ENCODE results near the gene SLCO4A1. TPM values are rescaled to one million over a fixed set of nuclear protein-coding genes. Genes with fewer than 3 reads are reported as not detected.

Gene SLCO4A1
- total RNA-seq, 4 donors from 2014 or later = 15.9 to 20.2 (median 19.2) TPM

GRCh38 chr20:62698231-62698630 lies 55.9 kb downstream of the SLCO4A1 start:
- Histone ChIP-seq H3K9me3 (no peaks in the 10 kb centered on the region), H3K36me3 (no peaks in the 10 kb centered on the region), H3K27me3 (peaks cover 13% of the 10 kb centered on the region), H3K4me3 (no peak overlapping the region), H3K27ac (no peak overlapping the region), H3K4me1 (peaks cover 0 to under 1% (median 0%) of the 10 kb centered on the region in 3 donors)
- WGBS, 2 donors (ENCODE audit: low coverage in 1 of 2) = 92 to 100% methylated on average over 1 to 5 of the region's 14 CpGs
- no peak for ATAC-seq
- no peak for TF ChIP-seq EP300 (IDR thresholded peaks at IDR 0.05)
- no peak for TF ChIP-seq POLR2AphosphoS5 (IDR thresholded peaks at IDR 0.05)
- no peak for TF ChIP-seq CTCF (IDR thresholded peaks at IDR 0.05)
- no peak for TF ChIP-seq POLR2A (IDR thresholded peaks at IDR 0.05)

DNA sequence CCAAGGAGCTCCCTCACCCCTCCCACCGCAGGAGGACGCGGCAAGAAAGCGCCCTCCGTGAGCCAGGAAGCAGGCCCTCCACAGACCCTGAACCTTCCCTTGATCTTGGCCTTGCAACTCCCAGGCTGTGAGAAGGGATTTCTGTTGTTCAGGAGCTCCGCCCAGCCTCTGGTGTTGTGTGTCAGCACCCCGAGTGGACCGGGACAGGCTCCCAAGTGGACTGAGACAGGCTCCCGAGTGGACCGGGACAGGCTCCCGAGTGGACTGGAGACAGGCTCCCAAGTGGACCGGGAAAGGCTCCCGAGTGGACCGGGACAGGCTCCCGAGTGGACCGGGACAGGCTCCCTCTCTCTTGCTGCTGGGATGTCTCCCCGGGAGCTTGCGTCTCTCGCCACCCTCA lies 57.0 kb downstream of the SLCO4A1 start:
- whole genome bisulfite sequencing, 2 donors (ENCODE audit: low coverage in 1 of 2) = no CpG with 5 or more reads among the region's 19 CpGs
- ATAC-seq = no peak
- Histone ChIP-seq H3K27ac (no peak overlapping the region), H3K4me1 (peaks cover 0 to 11% (median 5%) of the 10 kb centered on the region in 3 donors), H3K4me3 (no peak overlapping the region), H3K9me3 (no peaks in the 10 kb centered on the region), H3K27me3 (peaks cover 3% of the 10 kb centered on the region), H3K36me3 (no peaks in the 10 kb centered on the region)
- no peak for TF ChIP-seq EP300 (IDR thresholded peaks at IDR 0.05)
- no peak for TF ChIP-seq CTCF (IDR thresholded peaks at IDR 0.05)
- TF ChIP-seq POLR2AphosphoS5 (IDR thresholded peaks at IDR 0.05) = no peak
- TF ChIP-seq POLR2A (IDR thresholded peaks at IDR 0.05) = no peak

GRCh38 chr20:62699741-62700140 lies 57.4 kb downstream of the SLCO4A1 start:
- Histone ChIP-seq H3K4me1 (peaks cover 0 to 16% (median 10%) of the 10 kb centered on the region in 3 donors), H3K36me3 (no peaks in the 10 kb centered on the region), H3K27me3 (peaks cover 3% of the 10 kb centered on the region), H3K9me3 (no peaks in the 10 kb centered on the region), H3K4me3 (no peak overlapping the region), H3K27ac (no peak overlapping the region)
- no peak for ATAC-seq
- TF ChIP-seq POLR2AphosphoS5 (IDR thresholded peaks at IDR 0.05) (no peak), POLR2A (IDR thresholded peaks at IDR 0.05) (no peak), CTCF (IDR thresholded peaks at IDR 0.05) (no peak), EP300 (IDR thresholded peaks at IDR 0.05) (no peak)
- 33% methylated on average over 4 of the region's 12 CpGs; no CpG with 5 or more reads in 1 of the 2 donors for WGBS, 2 donors (ENCODE audit: low coverage in 1 of 2)

GRCh38 chr20:62700261-62700930 lies 58.1 kb downstream of the SLCO4A1 start:
- 92 to 100% methylated on average over 2 to 18 of the region's 18 CpGs for WGBS, 2 donors (ENCODE audit: low coverage in 1 of 2)
- no peak for ATAC-seq
- Histone ChIP-seq H3K27ac (no peak overlapping the region), H3K9me3 (no peaks in the 10 kb centered on the region), H3K36me3 (no peaks in the 10 kb centered on the region), H3K4me3 (no peak overlapping the region), H3K4me1 (peaks cover 0 to 20% (median 11%) of the 10 kb centered on the region in 3 donors), H3K27me3 (peaks cover 1% of the 10 kb centered on the region)
- TF ChIP-seq POLR2AphosphoS5 (IDR thresholded peaks at IDR 0.05) (no peak), POLR2A (IDR thresholded peaks at IDR 0.05) (no peak), CTCF (IDR thresholded peaks at IDR 0.05) (no peak)
